CD4-positive, alpha-beta T cell treated with Interleukin-15 for 4 hours (primary cell): ENCODE measurements around the gene MAP2K7.
"Not testable (repeated sequence)": the region's sequence is repeated elsewhere in the genome, so short reads cannot be mapped to it uniquely, and the experiment has no call there.

Experiments
- DNase-seq: peaks from one replicate; pipeline ENCODE4 v3.0.0-alpha.2; 2020; ENCODE audit warnings: low spot score

Gene MAP2K7

DNA sequence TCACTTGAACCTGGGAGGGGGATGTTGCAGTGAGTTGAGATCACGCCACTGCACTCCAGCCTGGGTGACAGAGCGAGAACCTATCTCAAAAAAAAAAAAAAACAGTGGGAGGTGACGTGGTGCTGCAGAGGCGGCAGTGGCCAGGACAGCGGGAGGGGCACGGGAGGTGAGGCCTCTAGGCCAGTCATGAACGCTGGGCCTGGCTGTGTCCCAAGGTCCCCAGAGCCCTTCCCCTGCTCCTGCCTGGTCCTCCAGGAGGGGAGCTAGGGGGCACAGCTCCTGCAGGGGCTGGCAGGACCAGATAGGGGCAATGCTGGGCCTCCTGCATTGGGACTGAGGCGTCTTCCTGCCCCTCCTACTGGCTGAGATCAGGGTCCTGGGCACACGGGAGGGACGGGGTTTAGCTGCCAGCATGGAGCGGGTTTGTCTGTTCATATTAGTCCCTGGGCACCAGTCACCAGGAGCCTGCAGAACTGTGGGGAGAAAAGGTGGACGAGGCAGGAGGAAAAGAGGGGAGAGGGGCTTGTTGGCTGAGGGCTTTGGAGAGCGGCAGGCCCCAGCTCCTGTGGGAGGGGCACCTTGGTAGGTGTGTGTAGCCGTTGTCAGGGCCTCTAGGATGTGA, 4.5 kb downstream of the MAP2K7 start:
- no peak for DNase-seq

DNA sequence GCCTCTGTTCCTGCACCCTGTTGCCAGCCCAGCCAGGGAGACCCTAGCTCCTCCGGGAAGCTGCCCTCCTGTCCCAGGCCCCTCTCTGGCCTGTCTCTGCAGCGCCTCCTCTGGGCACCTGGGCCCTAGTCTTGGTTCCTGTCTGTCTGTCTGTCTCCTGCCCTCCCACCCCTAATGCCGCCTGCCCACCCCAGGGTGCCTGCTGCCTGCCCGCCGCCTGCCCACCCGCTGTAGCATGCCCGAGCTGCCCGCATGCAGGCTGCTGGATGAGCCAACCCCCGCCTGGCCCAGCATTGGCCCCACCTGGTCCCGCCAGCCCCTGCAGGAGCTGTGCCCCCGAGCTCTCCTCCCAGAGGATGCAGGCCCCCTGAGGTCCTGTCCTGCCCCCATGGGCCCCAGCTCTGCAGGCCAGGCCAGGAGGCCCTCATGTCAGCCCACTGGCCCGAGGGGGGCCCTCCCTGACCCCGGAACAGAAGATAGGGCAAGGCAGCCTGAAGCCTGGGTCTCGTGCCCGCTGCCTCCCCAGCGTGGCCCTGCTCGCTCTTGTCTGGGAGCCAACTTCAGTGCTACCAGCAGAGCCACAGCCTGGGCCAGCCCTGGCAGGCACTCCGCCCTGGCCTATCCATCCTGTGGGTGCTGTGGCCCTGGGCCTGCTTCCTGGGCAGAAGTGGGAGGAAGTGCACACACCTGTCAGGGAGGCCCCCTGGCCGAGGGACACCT, 5.2 kb downstream of the MAP2K7 start:
- DNase-seq: no peak

DNA sequence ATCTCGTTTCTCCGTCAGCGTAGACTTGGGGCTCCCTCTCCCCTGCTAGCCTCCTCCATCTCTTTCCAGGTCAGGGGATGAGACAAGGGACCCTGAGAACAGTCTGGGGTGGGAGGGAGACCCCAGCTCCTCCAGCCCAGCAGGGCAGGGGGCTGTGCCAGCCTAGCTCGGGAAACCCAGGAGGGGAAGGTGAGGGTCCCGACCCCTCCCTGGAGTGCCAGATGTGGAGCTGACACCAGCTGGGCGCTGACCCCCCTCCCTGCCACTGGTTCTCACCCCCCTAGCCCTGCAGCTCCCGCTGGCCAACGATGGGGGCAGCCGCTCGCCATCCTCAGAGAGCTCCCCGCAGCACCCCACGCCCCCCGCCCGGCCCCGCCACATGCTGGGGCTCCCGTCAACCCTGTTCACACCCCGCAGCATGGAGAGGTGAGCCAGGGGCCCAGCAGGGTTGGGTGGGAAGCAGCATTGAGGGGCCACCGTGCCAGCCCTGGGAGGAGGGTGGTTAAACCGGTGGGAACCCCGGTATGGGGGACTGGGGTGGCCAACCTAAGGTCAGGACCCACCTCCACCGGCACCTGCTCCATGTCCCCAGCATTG, 5.9 kb downstream of the MAP2K7 start:
- no peak for DNase-seq

DNA sequence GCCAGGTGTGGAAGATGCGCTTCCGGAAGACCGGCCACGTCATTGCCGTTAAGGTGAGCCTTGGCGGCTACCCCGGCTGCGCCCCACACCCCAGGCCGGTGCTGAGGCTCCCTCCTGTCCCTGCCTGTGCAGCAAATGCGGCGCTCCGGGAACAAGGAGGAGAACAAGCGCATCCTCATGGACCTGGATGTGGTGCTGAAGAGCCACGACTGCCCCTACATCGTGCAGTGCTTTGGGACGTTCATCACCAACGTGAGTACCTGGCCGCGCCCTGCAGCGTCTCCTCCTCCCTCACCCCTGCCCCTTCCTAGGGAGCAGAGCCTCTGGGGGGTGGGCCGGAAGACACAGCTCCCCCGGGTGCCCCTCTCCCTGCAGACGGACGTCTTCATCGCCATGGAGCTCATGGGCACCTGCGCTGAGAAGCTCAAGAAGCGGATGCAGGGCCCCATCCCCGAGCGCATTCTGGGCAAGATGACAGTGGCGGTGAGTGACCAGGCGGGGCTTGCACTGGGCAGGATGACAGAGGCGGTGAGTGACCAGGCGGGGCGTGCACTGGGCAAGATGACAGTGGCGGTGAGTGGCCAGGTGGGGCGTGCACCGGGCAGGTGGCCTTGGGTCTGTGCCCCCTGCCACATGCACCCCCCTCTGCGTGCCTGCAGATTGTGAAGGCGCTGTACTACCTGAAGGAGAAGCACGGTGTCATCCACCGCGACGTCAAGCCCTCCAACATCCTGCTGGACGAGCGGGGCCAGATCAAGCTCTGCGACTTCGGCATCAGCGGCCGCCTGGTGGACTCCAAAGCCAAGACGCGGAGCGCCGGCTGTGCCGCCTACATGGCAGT, 6.9 kb downstream of the MAP2K7 start:
- DNase-seq: no peak

DNA sequence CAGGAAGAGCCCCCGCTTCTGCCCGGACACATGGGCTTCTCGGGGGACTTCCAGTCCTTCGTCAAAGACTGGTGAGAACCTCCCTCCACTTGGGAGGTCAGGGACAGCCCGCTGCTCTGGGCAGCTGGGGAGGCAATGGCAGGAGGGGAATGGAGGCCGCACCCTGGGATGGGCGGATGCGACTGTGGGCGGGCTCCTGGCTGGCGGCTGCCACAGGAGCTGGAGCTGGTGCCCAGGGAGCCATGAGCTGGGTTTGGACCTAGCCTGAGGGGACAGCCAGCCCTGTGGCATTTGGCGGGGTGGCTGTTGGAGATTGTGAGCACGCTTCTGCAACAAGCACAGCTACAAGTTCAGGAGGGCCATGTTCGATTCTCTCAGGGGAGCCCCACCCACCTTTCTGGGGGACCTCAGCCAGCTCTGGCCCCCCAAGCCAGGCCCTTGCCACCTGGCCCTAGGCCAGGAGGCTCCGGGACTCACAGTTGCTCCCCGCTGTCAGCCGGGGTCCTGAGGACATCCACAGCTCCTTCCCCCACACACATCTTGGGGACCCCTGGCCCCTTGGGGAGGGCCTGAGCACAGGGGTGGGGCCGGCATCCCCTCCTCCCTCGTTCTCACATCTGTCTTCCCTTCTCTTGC, 7.9 kb downstream of the MAP2K7 start:
- no peak for DNase-seq

DNA sequence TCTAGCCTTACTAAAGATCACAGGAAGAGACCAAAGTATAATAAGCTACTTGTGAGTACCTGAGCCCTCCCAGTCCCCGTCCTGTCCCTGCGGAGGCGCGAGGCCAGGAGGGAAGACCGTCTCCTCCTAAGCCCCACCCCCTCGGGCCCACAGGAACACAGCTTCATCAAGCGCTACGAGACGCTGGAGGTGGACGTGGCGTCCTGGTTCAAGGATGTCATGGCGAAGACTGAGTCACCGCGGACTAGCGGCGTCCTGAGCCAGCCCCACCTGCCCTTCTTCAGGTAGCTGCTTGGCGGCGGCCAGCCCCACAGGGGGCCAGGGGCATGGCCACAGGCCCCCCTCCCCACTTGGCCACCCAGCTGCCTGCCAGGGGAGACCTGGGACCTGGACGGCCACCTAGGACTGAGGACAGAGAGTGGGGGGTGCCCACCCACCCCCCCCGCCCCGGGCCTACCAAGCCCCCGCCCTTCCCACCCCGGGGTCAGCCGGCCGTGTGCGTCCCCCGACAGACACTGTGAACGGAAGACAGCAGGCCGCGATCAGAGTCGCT, 8.5 kb downstream of the MAP2K7 start:
- DNase-seq: no peak

DNA sequence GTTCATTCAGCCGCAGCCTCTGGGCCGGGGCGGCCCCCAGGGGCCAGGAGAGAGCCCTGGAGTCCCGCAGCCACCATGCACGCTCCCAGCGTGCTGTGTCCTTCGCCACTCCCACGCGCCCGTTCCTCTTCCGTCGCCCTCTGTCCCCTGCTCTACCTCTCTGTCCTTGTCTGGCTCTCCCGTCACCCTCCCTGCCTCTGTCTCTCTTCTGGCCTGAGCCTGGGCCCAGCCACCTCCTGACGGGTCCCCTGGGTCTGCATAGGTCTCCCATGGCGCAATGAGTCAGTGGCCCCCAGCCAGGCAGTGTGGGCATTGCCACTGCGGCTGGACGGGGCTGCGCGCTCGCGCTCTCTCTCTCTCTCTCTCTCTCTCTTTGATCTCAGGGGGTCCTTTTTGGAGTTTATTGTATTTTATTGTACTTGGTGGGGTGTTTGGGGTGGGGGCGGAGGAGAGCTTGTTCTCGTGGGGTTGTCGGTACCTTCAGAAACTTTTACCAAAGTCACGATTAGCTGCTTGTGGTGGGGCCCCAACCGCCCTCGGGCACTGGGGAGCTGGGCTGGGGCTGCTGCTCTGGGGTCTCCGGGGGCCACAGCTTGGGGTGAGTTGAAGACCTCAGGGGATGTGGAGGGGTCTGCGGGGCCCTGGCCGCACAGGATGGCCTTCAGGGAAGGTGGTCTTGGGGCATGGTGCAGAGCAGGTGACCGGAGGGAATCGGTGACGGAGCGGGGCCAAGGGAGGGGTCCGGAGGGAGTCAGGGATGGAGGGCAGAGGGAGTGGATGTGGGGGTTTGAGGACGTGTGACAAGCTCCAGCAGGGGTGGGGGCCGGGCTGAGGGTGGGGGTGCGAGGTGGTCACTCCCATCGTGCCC, 9.3 kb downstream of the MAP2K7 start:
- DNase-seq: no peak

DNA sequence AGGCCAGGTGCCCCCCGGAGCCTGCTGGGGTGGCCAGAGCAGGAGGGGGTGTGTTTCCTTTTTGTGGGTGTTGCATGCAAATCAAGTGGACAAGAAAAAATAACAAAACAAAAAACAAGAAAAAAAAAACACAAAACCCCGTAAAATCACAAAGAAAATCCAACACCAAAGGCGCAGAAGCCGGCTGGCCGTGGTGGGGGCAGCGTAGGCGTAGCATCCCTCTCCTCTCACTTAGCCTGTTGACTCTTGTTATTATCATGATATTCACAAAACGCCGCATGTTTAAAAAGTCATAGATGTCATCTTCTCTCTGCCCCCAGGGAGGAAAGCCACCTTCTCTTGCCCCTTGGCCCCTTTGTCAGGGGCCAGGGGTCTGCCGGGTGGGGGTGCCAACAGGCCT, 10.0 kb downstream of the MAP2K7 start:
- DNase-seq: no peak

DNA sequence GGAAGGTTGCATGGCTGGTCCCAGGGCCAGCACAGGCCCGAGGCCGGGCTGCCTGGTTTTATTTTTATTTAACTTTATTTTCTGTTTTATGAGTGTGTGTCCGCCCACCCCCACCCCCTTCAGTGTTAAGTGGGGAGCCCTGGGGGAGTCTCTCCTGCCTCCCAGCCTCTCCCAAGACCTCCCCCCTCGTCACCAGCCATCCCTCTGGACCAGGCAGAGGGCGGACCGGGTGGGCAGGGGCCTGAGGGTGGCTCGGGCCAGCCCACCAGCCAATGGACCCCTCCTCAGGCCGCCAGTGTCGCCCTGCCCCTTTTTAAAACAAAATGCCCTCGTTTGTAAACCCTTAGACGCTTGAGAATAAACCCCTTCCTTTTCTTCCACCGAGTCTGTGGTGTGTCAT, 10.4 kb downstream of the MAP2K7 start:
- no peak for DNase-seq

DNA sequence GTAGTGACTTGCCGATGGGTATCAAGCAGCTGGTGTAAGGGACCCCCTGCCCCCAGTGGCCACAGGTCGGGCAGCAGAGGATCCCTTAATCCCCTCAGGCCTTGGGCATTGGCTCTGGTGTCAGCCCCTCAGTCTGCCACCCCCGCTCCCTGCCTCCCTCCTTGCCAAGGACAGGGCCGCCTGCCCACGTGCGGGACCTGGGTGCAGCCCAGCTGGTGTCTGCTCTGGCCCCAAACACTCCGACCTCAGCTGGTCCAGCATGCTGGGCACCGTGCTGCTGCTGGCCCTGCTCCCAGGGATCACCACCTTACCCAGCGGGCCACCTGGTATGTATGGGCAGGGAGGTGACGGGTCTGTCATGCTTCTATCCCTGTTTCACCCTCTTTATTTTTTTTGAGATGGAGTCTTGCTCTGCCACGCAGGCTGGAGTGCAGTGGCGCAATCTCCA, 10.9 kb downstream of the MAP2K7 start, which contains the start of gene TGFBR3L:
TGFBR3L (plus strand) TSS at position 233 of the 448 bp plus-strand sequence.
- DNase-seq: no peak

DNA sequence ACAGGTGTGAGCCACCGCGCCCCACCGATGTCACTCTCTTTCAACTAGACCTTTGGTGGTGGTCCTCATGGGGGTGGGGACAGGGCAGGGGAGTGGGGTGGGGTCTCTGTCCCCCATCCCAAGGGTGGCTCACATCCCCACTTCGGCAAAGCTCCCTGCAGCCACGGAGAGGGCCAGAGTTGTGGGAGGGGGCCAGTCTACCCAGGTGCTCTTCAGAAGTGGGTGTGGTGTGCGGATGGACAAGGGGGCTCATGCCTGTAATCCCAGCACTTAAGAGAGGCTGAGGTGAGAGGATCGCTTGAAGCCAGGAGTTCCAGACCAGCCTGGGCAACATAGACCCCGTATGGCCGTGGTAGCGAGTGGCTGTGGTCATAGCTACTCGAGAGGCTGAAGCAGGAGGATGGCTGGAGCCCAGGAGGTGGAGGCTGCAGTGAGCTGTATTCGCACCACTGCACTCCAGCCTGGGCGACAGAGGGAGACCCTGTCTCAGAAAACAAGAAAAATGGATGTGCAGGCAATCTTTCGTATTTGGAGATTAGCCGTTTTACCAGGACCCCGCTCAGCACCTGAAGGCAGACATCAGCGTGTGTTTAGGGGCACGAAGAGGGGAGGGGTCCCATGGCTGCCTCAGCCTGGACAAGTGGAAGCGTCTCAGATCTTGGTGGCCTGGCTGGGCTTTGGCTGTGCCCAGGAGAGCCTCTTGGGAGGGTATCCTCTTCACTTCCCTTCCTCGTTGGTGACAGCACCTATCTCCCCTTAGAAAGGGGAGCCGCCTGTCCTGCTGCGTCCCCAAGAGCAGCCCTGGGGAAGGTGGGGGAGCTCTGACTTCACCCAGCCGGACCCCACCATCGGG, 11.8 kb downstream of the MAP2K7 start:
- no peak for DNase-seq

DNA sequence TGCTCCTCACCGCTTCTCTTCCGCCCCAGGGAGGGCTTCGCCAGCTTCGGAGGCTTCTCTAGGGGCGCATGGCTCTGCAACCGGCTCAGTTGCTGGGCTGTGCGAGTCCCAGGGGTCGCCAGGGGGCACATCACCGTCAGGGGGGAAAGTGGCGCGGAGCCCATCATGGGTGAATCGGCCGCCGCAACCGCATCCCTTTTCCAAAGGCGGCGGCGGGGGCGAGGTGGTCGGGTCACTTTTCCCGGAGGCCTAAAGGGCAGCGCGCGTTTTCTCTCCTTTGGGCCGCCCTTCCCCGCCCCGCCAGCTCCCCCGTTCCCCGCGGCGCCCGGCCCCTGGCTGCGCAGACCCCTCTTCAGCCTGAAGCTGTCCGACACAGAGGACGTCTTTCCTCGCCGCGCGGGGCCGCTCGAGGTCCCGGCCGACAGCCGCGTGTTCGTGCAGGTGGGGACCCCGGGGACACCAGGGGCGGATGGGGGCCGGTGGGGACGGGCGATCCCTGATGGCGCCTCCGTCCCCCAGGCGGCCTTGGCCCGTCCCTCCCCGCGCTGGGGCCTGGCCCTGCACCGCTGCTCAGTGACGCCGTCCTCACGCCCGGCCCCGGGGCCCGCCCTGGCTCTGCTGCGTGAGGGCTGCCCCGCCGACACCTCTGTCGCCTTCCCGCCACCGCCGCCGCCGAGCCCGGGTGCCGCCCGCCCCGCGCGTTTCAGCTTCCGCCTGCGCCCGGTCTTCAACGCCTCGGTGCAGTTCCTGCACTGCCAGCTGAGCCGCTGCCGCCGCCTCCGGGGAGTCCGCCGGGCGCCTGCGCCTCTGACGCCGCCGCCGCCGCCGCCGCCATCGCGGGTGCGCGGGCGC, 12.7 kb downstream of the MAP2K7 start:
- DNase-seq: peak; percentile 32

DNA sequence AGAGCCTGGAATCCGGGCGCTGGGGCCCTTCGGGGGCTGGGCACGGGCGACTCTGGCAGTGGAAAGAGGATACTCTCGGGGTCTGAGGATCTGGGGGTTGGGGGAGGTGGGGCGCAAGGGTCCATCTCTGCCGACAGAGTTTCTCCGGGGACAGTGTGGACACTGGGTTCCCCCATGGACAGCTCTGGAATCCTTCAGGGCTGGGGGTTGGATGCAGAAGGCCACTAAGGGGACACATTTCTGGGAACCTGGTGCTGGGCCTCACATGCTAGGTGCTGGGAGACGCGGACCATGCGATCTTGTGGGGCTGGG, 13.2 kb downstream of the MAP2K7 start:
- no peak for DNase-seq

DNA sequence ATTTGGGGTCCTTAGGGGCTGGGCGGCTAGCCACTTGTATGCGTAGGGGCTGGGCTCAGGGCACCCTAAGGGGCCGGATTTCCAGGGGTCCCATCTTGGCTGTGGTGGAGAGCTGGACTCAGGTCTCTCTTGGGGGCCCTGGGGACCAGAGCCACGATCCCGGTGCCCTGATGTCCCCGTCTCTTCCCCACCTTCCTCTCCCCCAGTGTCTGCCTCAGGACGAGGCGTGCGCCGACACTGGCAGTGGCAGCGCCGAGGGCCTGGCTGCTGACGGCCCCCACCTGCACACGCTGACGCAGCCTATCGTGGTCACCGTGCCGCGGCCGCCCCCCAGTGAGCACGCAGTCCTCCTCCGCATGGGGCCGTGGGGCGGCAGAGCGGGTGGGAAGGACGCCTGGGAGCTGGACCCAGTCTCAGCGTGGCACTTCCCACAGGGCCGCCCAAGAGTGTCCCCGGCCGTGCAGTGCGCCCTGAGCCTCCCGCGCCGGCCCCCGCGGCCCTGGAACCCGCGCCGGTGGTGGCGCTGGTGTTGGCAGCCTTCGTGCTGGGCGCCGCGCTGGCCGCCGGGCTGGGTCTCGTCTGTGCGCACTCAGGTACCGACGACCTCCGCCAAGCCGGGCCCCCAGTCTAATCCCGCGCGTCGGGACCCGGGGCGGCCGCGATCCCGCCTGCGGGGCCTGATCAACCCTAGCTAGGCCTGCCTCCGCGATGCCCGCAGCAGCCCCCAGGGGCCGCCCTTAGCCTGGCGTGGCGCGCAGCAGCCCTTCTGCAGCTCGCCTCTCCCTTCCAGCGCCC, 13.8 kb downstream of the MAP2K7 start:
- DNase-seq: peak; percentile 53

DNA sequence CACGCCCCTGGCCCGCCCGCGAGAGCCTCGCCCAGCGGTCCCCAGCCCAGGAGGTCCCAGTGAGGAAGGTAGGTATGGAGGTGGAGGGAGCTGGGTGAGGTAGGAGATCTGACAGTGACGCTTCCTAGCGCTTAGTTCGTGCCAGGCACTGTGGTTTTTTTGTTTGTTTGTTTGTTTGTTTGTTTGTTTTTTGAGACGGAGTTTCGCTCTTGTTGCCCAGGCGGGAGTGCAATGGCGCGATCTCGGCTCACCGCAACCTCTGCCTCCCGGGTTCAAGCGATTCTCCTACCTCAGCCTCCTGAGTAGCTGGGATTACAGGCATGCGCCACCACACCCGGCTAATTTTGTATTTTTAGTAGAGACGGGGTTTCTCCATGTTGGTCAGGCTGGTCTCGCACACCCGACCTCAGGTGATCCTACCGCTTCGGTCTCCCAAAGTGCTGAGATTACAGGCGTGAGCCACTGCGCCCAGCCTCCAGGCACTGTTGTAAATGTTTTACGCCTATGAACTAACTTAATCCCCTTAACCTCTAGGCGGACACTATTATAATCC, 14.5 kb downstream of the MAP2K7 start:
- not testable (repeated sequence) for DNase-seq

DNA sequence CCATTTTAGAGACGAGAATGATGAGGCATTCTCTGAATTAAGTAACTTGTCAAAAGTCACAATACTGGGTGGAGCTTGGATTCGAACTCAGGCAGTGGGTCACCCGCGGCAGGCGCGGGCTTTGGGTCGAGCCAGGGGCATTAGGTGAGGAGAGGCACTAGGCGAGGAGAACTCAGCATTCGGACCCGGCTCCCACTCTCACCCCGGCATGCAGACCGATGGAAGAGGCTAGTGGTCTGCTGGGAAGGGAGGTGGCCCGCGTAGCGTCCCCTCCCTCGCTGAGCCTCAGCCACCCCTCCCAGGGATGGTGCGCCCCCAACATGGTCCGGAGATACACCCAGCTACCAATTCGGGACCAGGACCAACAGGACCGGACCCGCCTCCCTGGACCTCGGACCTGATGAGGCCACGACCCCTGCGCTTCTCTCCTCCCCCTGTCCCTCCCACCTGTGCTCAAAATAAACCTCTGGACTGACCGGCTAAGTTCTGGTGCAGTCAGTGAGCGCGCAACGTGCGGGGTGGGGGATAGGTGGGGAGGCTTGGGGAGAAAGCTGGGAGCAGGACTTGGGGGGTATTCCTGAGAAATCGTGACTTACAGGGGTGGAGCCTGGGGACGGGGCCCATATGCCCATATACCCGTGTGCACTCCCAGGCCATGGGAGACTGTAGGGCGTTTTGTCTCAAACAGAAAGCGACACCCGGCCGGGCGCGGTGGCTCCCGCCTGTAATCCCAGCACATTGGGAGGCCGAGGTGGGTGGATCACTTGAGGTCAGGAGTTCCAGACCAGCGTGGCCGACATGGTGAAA, 15.1 kb downstream of the MAP2K7 start:
- no peak for DNase-seq
